ENCODE data around the gene CAMK2D.

GRCh38 chr4:113409181-113409580 is 352.4 kb downstream of the CAMK2D start:
- TF ChIP-seq EP300 (IDR thresholded peaks at IDR 0.05) (no peak), POLR2A (IDR thresholded peaks at IDR 0.05; ENCODE audit: low read depth) (no peak), CTCF (IDR thresholded peaks at IDR 0.05) (no peak)

All from esophagus muscularis mucosa (tissue), 4 donors.